ENCODE measurements around the gene EPS15. TPM values are rescaled to one million over a fixed set of nuclear protein-coding genes. Genes with fewer than 3 reads are reported as not detected.
"Not testable (repeated sequence)": the region's sequence is repeated elsewhere in the genome, so short reads cannot be mapped to it uniquely, and the experiment has no call there.

The EPS15 gene
- total RNA-seq, 4 donors from 2014 or later, result 56.9 to 80.5 (median 64.3) TPM

DNA sequence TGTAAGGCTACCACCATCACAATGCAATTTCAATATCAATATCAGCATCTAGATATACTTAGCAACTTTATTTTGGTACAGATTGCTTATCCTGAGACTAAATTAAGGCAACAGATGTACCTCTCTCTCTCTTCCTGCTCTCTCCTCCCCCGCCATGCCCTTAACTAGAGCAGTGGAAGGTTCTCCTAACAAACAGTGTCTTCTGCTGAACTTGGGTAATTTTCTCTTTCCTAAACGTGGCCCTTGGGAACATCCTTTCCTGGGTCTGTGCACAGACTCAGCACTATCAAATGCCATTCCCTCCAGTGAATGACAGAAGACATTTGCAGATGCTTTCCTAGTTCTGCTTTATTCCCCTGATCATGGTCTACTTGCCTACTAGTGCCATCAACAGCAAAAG, 103.1 kb downstream of the EPS15 start:
- 72 to 80% methylated on average over 2 of the region's 2 CpGs for WGBS, 2 donors
- TF ChIP-seq, protein P1, sequence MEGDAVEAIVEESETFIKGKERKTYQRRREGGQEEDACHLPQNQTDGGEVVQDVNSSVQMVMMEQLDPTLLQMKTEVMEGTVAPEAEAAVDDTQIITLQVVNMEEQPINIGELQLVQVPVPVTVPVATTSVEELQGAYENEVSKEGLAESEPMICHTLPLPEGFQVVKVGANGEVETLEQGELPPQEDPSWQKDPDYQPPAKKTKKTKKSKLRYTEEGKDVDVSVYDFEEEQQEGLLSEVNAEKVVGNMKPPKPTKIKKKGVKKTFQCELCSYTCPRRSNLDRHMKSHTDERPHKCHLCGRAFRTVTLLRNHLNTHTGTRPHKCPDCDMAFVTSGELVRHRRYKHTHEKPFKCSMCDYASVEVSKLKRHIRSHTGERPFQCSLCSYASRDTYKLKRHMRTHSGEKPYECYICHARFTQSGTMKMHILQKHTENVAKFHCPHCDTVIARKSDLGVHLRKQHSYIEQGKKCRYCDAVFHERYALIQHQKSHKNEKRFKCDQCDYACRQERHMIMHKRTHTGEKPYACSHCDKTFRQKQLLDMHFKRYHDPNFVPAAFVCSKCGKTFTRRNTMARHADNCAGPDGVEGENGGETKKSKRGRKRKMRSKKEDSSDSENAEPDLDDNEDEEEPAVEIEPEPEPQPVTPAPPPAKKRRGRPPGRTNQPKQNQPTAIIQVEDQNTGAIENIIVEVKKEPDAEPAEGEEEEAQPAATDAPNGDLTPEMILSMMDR (IDR thresholded peaks at IDR 0.05), result no peak
- TF ChIP-seq POLR2A (IDR thresholded peaks at IDR 0.05), result no peak
- intact Hi-C loops (cut with DNase I; ENCODE audit: low total_unique reads), result no loop called here
- DNase-seq (ENCODE audit: low spot score in 2 of 2), result no peak
- no peak overlapping the region for H3K4me3 ChIP-seq (ENCODE audit: low read depth, poor library complexity, severe bottlenecking)

DNA sequence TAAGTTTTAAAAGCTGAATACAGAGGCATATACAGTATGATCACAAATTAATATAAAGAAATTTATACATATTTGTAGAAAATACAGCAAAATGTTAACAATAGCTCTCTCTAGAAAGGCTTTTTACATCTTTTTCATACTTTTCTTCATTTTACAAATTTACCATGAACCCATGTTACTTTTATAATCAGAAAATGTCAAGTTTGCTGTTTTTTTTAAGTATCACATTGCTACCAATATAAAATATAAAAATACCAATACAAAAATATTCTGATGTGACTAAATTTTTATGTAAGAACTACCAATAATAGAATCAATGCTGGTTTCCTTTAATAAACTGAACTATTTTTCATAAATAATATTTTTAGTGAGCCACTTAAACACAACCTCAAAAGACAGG, 104.3 kb downstream of the EPS15 start:
- H3K4me3 ChIP-seq (ENCODE audit: low read depth, poor library complexity, severe bottlenecking), result no peak overlapping the region
- no peak for DNase-seq (ENCODE audit: low spot score in 2 of 2)
- TF ChIP-seq, protein P1 (IDR thresholded peaks at IDR 0.05), result no peak
- TF ChIP-seq POLR2A (IDR thresholded peaks at IDR 0.05), result no peak
- intact Hi-C loops (cut with DNase I; ENCODE audit: low total_unique reads), result no loop called here

DNA sequence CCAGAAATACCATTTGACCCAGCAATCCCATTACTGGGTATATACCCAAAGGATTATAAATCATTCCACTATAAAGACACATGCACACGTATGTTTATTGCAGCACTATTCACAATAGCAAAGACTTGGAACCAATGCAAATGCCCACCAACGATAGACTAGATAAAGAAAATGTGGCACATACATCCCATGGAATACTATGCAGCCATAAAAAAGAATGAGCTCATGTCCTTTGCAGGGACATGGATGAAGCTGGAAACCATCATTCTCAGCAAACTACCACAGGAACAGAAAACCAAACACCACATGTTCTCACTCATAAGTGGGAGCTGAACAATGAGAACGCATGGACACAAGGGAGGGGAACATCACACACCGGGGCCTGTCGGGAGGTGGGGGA, 107.2 kb downstream of the EPS15 start:
- WGBS, 2 donors, result 95 to 98% methylated on average over 5 of the region's 5 CpGs
- intact Hi-C loops (cut with DNase I; ENCODE audit: low total_unique reads); DNase-seq (ENCODE audit: low spot score in 2 of 2): not testable (repeated sequence)

DNA sequence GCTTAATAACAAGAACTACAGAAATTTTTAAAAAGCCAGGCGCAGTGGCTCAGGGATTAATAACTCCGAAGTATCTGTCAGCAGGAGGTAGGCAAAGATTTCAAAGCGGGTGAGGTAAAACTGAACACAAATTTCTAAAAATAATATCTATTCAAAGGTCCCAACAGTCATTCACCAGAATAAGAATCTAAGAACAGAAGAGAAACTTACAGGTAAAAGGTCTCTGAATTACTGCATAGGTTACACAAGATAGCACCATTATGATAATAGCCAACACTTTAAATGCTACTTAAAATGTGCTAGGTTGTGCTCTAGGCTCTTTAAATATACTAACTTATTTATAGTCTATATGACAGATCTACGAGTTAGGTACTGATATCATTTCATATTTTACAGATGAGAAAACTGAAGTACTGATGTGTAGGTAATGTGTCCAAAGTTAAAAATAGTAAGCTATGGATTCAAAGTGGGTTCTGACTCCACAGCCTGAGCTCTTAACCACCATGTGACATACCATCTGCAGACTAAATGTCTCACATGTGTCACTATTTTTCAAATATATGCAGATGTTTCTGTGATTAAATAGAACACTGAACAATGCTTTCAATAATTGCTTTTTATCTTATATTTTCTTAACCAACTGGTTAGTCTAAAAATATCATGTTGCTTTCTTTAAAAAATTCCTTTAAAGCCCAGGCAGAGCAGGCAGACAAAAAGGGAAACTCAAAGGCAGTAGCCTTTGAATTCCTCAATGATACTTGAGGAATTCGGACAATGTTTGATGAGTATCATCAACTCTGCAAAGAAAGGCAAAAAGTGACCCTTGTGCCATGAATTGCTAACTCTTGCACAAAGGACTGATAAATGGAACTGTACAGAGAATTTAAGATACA, 108.3 kb downstream of the EPS15 start:
- no peak for DNase-seq (ENCODE audit: low spot score in 2 of 2)
- WGBS, 2 donors, result 85 to 89% methylated on average over 5 of the region's 5 CpGs
- intact Hi-C loops (cut with DNase I; ENCODE audit: low total_unique reads), result no loop called here
- TF ChIP-seq, protein P1 (IDR thresholded peaks at IDR 0.05), result no peak
- no peak for TF ChIP-seq POLR2A (IDR thresholded peaks at IDR 0.05)
- no peak overlapping the region for H3K4me3 ChIP-seq (ENCODE audit: low read depth, poor library complexity, severe bottlenecking)

More for the DNA sequence above, 107.2 kb downstream of the EPS15 start:
- not testable (repeated sequence) for H3K4me3 ChIP-seq (ENCODE audit: low read depth, poor library complexity, severe bottlenecking)

DNA sequence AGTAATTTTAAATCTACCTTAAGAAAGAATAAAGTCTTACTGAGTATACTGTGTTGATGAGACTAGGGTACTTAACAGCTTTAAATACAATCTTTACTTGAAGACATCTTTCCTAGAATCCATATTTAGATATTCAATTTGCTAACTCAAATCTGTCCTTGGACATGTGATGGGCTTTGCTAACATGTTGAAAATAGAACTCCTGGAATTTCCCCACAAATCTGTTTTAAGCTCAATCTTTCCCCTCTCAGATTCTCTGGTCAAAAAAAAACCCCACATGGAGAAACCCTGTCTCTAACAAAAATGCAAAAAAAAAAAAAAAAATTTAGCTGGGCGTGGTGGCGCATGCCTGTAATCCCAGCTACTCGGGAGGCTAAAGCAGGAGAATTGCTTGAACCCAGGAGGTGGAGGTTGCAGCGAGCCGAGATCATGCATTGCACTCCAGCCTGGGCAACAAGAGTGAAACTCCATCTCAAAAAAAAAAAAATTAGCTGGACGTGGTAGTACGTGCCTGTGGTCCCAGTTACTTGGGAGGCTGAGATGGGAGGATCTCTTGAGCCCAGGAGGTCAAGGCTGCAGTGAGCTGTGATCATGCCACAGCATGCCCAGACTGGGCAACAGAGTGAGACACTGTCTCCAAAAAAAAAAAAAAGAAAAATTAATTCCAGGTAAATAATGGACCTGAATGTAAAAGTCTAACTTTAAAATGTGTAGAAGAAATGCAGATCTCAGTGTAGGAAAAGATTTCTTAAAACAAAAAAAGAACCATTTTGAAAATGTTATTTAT, 109.1 kb downstream of the EPS15 start:
- intact Hi-C loops (cut with DNase I; ENCODE audit: low total_unique reads); DNase-seq (ENCODE audit: low spot score in 2 of 2); H3K4me3 ChIP-seq (ENCODE audit: low read depth, poor library complexity, severe bottlenecking): not testable (repeated sequence)
- 94 to 99% methylated on average over 7 of the region's 7 CpGs for WGBS, 2 donors

DNA sequence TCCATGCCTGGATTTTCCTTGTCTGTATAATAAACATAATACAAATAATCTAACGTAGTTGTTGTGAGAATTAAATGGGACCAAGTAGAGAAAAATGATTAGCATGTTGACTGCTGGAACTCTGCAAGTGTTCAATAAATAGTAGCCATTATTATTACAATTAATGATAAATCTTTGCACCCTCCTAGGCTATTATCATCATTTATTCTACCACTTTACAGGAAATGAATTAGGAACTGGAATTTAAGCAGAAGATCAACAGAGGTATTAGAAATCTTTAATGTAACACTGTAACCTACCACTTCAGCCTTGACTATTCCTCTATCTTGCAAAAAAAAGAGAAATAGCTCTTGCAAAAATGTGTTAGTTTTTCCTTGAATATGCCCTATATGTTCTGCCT, 126.8 kb downstream of the EPS15 start:
- 93 to 98% methylated on average over 1 of the region's 1 CpG for WGBS, 2 donors
- intact Hi-C loops (cut with DNase I; ENCODE audit: low total_unique reads), result no loop called here
- no peak overlapping the region for H3K4me3 ChIP-seq (ENCODE audit: low read depth, poor library complexity, severe bottlenecking)
- TF ChIP-seq, protein P1 (IDR thresholded peaks at IDR 0.05), result no peak
- no peak for TF ChIP-seq POLR2A (IDR thresholded peaks at IDR 0.05)
- DNase-seq (ENCODE audit: low spot score in 2 of 2), result no peak

DNA sequence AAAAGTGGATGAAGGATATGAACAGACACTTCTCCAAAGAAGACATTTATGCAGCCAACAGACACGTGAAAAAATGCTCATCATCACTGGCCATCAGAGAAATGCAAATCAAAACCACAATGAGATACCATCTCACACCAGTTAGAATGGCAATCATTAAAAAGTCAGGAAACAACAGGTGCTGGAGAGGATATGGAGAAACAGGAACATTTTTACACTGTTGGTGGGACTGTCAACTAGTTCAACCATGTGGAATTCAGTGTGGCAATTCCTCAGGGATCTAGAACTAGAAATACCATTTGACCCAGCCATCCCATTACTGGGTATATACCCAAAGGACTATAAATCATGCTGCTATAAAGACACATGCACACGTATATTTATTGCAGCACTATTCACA, 128.4 kb downstream of the EPS15 start:
- H3K4me3 ChIP-seq (ENCODE audit: low read depth, poor library complexity, severe bottlenecking); intact Hi-C loops (cut with DNase I; ENCODE audit: low total_unique reads); DNase-seq (ENCODE audit: low spot score in 2 of 2): not testable (repeated sequence)
- 76% methylated on average over 1 to 2 of the region's 2 CpGs for WGBS, 2 donors

DNA sequence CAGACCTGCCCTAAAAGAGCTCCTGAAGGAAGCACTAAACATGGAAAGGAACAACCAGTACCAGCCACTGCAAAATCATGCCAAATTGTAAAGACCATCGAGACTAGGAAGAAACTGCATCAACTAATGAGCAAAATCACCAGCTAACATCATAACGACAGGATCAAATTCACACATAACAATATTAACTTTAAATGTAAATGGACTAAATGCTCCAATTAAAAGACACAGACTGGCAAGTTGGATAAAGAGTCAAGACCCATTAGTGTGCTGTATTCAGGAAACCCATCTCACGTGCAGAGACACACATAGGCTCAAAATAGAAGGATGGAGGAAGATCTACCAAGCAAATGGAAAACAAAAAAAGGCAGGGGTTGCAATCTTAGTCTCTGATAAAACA, 131.8 kb downstream of the EPS15 start:
- intact Hi-C loops (cut with DNase I; ENCODE audit: low total_unique reads); DNase-seq (ENCODE audit: low spot score in 2 of 2); H3K4me3 ChIP-seq (ENCODE audit: low read depth, poor library complexity, severe bottlenecking): not testable (repeated sequence)
- 92 to 95% methylated on average over 2 to 3 of the region's 3 CpGs for WGBS, 2 donors

DNA sequence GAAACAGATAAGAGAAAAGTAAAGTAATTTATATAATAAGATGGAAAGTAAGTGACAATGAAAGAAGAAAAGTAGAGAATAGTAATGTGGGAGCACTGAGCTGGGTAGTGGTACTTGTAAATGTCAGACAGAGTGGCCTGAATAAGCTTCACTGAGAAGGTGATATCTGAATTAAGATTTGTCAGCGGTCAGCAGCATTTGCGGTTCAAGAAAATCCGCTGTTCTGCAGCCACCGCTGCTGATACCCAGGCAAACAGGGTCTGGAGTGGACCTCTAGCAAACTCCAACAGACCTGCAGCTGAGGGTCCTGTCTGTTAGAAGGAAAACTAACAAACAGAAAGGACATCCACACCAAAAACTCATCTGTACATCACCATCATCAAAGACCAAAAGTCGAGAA, 132.8 kb downstream of the EPS15 start:
- intact Hi-C loops (cut with DNase I; ENCODE audit: low total_unique reads), result not testable (repeated sequence)
- 93 to 95% methylated on average over 5 of the region's 5 CpGs for WGBS, 2 donors

More for the DNA sequence above, 132.8 kb downstream of the EPS15 start:
- DNase-seq (ENCODE audit: low spot score in 2 of 2); H3K4me3 ChIP-seq (ENCODE audit: low read depth, poor library complexity, severe bottlenecking): not testable (repeated sequence)

Data from lower leg skin (tissue), 4 donors.